ENCODE data around the gene SCAMP4.

SCAMP4 gene

DNA sequence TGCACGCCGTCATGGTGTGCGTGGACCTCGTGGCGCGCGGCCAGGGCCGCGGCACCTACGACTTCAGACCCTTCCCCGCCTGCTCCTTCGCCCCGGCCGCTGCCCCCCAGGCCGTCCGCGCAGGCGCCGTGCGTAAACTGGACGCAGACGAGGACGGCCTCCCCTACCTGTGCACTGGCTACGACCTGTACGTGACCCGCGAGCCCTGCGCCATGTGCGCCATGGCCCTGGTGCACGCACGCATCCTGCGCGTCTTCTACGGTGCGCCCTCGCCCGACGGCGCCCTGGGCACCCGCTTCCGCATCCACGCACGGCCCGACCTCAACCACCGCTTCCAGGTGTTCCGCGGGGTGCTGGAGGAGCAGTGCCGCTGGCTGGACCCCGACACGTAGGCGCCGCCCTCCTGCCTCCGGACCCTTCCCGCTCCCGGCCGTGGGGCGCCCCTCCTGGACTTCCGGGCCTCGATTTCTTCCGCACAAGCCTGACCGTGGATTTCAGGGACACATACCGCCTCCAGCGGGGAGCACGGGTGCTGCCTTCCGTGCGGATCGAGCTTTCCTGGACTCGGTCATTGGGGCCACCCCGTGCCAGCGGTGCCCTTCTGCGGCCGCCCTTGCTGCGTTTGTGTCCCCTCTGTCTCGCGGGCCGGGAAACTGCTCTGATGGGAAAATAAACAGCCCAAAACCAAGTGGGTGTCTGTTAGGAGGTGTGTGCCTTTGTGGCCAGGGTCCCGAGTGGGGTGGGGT lies 7.7 kb downstream of the SCAMP4 start:
- no peak for DNase-seq (ENCODE audit: low spot score)

DNA sequence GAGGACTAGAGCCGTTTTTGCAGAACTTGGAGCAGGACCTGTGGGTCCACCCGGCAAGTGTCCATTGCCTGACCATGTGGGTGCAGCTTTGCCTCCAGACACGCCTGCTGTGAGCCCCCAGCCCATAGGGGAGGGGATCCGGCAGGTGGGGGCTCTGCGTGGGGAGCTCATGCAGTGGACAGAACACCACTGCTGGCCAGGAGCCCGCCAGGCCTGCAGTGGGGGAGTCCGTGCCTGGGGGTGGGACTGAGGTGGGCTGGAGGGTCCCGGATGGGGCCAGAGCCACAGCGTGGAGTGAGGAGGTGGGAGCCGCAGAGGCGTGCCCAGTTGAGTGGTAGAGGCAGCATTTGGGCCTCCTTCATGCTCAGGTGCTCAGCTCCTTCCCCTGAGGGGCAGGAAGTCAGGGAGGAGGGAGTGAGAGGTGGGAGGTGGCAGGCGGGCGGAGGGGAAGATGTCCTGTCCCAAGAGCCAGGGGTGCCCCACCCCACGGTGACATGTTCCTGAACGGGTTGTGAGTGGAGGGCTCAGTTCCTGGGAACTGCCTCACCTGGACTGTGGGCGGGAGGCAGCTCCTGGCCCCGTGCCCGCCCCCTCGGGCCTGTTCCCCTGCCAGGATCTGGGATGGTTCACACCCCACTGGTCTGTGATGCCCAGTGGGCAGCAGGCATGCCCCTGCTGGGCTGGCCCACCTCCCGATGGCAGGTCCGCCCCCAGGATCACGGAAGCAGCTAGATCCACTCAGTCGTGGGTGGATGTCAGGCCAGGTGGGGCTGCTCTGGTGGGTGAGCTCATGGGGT lies 8.8 kb downstream of the SCAMP4 start:
- DNase-seq (ENCODE audit: low spot score) = no peak

DNA sequence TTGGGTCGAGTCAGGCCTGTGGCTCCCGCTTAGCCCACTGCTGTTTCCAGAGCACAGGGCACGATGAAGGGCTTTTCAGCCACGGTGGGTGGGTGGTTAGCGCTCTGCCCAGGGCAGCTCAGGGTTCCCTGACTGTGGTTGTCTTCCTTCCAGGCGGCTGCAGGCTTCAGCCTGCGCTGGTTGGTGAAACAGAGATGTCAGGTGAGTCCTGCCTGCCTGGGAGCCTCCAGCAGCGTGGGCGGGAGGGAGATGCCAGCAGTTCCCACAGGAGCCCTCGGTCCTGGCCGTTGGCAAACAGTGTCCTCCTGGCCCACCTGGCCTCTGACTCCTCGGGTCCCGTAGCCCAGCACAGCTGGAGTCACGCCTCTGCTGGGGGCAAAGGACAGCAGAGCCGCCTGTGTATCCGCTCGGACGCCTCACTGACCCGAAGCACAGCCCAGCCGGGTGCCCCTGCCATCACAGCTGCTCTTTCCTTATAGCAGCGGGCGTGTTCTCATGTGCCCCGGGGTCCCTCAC lies 9.7 kb downstream of the SCAMP4 start:
- DNase-seq (ENCODE audit: low spot score) = no peak

DNA sequence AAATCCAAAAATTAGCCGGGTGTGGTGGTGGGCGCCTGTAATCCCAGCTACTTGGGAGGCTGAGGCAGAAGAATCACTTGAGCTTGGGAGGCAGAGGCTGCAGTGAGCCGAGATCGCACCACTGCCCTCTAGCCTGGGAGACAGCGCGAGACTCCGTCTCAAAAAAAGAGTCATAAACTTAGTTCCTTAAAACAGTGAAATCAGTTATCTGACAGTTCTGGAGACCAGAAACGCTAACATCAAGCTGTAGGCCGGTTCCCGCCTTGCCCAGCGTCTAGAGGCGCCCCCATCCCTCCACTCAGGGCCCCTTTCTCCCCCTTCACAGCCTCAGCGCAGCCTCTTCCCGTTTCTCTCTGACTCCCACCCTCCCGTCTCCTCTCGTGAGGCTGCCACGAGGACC lies 11.9 kb downstream of the SCAMP4 start:
- no peak for DNase-seq (ENCODE audit: low spot score)

DNA sequence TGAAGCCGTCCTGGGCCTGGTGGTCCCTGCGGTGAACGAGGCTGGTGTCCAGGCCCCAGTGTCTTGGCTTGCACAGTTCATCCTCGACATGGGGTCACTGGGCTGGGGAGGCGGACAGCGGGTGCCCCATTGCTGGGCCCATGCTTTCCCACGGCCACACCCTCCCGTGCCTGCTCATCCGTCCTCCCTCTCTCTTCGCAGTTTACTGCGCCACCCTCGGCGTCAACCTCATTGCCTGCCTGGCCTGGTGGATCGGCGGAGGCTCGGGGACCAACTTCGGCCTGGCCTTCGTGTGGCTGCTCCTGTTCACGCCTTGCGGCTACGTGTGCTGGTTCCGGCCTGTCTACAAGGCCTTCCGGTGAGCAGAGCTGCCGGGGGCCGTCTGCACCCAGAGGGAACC lies 12.7 kb downstream of the SCAMP4 start:
- DNase-seq (ENCODE audit: low spot score) = no peak

DNA sequence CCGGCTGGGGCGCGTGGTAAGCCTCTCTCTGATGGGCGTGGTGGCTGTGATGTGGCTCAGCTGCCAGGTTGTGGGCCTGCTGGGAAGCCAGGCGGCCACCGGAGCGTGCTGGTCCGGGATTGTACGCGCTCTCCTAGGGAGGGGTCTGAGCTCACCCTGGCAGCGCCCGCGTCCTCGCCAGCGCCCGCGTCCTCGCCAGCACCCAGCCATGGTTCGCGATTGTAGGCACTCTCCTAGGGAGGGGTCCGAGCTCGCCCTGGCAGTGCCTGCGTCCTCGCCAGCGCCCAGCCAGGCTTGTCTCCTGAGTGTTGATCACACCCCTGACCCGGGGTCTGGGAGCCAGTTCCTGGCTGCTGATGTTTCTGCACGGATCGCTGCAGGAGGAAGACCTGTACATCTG lies 13.8 kb downstream of the SCAMP4 start:
- no peak for DNase-seq (ENCODE audit: low spot score)

DNA sequence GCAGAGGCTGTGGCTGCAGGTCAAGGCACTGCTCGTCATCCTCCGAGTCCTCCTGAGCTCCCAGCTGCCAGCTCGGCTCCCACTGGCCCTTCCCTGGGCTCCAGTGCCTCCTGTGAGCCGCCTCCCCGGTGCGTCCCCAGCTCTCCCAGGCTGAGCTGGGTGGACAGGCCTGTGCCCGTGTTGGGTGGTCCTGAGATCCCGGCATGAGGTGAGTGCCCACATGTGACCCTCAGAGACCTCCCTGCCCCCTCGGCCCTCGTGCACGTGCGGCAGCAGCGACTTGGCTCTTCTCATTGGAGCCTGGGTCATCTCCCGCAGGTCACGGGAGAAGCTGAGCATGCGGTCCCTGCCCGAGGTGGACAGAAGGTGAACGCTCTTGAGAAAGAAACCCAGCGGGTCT lies 15.4 kb downstream of the SCAMP4 start:
- no peak for DNase-seq (ENCODE audit: low spot score)

DNA sequence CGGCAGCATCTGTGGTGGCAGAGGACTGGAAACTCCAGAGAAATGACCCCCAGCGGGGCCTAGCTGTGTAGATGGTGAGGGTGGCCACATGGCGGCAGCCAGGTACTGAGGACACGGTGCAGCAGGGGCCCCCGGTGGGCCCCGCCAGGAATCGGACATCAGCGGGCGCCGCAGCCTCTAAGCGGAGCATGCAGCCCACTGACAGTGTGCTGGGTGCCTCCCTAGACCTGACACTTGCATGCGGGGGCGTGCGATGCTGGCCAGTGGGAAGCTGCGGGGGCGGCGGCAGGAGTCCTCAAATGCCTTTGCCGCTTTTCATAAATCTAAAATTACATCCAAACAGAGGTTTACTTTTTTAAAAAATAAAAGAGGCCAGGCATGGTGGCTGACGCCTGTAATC lies 16.1 kb downstream of the SCAMP4 start:
- no peak for DNase-seq (ENCODE audit: low spot score)

DNA sequence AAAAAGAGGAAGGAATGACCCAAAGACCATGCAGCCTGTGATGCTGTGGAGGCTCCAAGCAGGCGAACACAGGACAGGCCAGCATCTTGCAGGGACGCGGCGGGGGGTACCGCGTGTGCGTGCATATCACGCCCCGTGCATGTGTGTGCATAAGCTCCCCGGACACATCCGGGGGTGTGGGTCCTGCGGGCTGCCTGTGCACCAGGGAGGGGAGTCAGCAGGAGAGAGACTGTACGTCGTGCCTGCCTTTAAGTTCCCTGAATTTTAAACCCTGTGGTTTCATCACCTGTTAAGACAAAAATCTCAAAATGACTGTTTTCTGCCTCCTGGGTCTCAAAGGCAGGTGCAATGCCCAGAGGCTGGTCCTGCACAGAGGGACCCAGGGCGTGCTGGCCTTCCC lies 16.6 kb downstream of the SCAMP4 start:
- no peak for DNase-seq (ENCODE audit: low spot score)

DNA sequence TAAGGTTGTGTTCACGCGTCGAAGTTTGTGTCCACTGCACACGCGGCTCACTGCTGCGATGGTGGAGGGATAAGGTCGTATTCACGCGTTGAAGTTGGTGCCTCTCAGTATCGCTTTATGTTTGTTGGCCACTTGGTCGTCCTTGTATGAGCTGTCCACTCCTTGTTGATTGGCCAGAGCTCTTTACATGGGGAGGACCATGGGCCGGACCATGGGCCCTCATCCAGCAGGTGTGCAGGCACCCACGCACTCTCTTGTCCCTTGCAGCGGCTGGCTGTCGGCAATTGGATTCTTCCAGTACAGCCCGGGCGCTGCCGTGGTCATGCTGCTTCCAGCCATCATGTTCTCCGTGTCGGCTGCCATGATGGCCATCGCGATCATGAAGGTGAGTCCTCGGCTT lies 17.6 kb downstream of the SCAMP4 start:
- DNase-seq (ENCODE audit: low spot score) = no peak

DNA sequence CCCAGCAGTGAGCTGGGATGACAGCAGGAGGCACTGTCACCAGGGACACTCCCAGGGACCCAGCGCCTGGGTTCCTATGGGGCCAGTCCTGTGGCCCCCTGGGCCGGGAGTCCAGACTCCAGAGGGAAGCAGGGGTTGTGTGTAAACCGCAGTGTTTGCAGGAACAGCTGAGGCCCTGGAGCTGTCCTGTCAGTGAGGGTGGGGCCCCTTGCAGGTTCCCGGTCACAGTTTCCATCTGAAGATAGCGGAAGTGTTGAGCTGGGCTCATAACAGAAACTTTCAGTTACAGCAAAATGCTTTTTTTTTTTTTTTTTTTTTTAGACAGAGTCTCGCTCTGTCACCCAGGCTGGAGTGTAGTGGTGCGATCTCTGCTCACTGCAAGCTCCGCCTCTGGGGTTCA lies 18.1 kb downstream of the SCAMP4 start:
- no peak for DNase-seq (ENCODE audit: low spot score)

DNA sequence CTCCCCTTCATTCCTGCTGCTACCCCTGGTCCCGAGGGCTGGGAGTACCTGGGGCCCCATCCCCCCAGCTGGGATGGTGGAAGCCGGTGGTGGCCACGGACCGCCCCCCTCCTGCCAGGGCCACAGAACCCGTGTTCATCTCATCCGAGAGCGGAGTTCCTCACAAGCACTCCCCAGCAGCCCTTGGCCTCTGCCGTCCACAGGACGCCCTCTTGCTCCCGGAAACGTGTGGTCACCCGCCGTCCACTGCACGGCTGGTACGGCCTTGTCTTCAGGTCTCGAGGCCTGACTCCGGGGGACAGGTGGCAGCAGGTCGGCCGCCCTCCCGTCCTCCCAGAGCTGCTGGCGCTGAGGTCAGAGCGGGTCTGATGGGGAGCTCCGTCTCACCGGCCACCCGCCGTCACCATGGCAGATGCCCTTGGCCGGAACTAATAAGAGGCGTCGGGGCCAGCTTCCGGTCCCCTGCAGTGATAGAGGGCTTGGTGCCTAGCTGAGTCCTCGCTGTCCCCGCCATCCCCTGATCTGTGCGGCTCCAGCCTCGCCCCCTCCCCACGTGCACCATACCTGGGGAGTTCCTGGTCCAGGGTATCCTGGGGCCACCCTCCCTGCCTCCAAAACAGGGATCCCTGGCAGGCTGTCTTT lies 19.2 kb downstream of the SCAMP4 start:
- no peak for DNase-seq (ENCODE audit: low spot score)

DNA sequence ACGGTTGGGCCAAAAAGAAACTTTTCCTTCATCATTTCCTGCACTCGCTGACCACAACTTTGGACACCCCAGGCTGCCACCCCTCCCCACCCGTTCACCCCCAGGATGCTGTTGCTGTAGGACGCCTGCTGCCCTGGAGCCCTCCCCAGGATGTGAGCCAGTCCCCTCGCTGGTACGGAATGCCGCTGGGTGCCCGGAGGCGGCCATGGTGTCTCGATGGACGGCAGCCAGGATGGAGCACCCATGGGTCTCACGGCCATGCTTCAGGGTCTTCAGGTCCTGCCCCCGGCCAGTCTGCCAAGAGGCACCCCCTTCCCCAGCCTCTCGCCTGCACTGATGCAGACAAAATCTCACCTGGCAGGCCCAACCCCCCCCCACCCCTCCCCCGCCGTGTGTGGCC lies 20.3 kb downstream of the SCAMP4 start:
- DNase-seq (ENCODE audit: low spot score) = no peak

DNA sequence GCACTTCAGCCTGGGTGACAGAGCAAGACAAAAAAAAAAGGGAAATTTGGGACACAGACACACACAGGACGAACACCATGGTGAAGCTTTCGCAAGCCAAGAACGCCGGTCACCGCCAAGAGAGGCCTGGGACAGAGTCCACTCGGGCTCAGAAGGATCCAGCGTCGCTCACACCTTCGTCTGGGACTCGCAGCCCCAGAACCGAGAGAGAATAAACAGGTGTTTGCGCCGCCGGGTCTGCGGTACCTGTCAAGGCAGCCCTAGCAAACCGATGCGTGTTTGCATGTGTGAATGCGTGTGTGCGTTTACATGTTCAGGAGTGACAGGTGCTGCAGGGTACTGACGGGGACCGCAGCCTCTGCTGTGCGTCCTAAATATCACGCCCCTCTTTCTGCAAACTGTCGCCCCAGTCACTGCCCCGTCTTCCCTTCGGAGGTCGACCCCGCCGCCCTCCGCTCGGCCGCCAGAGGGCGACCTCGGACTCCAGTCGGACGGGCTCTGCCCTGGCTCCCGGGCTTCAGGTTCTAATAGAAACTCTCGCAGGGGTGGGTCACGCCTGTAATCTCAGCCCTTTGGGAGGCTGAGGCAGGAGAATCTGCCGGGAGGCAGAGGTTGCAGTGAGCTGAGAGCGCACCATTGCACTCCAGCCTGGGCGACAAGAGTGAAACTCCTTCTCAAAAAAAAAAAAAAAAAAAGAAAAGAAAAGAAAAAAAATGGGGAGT lies 24.0 kb downstream of the SCAMP4 start:
- peak; percentile 75 for DNase-seq (ENCODE audit: low spot score)

DNA sequence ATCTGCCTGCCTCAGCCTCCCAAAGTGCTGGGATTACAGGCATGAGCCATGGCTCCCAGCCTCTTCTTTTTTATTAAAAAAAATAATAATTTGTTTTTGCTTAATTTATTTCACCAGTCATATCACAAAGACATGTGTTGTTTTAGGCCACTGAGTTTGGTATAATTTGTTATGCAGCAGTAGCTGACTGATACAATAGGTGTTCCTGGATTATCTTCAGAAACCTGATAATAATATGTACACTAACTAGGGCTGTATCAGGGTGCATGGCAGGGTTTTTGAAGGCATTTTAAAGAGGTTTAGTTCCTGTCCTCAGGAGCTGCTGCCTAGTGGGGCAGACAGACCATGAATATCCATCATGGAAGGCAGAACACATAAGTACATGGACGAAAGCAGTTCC lies 26.2 kb downstream of the SCAMP4 start:
- no peak for DNase-seq (ENCODE audit: low spot score)

DNA sequence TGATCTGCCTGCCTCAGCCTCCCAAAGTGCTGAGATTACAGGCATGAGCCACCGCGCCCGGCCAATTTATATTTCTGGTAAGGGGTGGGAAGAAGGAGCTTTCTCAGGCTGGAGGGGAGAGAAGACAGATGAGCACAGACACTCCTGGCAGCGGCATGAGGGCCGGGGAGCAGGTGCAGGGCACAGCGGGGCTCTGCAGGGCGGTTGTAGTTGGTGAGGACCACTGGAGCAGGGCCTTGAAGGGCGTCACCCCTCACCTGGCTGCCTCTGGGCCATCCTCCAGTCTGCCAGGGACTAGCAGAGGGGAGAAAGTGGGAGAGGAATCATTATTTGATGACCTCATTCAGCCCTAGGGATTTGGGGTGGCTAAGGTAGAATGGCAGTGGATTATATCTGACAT lies 27.2 kb downstream of the SCAMP4 start:
- no peak for DNase-seq (ENCODE audit: low spot score)

DNA sequence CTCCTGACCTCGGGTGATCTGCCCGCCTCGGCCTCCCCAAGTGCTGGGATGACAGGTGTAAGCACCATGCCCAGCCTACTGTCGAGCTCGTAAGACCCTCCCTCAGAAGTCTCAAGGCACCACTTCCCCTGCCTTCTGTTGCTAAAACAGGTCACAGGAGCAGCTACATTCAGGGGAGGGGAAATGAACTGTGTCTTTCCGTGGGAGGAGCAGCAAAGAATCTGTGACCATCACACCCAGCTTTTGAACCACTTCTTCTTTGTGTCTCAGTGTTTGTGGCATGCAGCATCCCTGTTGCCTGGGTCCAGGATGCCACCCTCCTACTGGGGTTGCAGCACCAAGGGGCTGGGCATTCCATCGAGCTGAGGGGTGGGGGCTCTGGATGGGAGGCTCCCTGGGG lies 28.0 kb downstream of the SCAMP4 start:
- no peak for DNase-seq (ENCODE audit: low spot score)

DNA sequence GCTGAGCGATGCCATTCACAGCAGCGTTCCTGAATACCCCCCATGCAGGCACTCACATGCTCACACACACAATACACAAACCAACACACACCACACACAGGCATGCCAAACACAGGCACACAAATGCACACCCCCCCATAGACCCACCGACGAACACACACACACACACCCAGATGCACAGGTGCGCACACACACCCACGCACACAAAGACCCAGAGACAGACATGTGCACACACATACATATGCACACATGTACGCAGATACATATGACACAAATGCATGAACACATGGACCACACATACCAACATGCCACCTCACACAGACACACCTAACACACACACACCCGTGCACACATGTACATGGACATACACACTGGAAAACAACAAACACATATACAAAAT lies 28.7 kb downstream of the SCAMP4 start:
- no peak for DNase-seq (ENCODE audit: low spot score)

DNA sequence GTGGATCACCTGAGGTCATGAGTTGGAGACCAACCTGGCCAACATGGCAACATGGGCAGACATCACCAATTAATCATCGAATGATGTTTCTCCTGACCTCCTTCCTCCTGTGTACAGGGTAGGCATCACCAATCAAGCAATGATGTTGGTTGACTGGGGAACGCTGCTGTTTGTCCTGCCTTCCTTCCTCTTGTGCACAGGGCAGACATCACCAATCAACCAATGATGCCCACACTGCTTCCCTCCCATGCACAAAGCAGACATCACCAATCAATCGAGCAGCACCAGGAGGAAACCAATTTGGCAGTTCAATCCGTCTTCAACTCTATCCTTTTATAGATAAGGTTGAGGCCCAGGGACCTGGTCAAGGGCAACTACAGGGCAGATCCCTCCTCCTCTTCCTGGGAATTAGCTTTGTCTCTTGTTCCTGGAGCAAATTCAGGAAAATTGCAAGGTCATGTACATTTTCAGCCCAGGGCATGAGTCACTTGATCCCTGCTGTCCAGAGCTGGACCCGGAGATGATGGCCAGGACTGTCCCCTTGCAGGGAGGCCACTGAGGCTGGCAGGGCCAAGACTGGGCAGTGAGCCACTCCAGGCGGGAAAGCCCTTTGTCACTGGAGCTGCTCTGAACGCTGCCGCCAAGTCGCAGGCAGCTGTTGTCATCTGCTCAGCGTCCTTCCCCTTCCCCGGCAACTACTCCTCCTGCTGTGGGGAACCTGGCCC lies 30.4 kb downstream of the SCAMP4 start:
- DNase-seq (ENCODE audit: low spot score) = peak; percentile 49

DNA sequence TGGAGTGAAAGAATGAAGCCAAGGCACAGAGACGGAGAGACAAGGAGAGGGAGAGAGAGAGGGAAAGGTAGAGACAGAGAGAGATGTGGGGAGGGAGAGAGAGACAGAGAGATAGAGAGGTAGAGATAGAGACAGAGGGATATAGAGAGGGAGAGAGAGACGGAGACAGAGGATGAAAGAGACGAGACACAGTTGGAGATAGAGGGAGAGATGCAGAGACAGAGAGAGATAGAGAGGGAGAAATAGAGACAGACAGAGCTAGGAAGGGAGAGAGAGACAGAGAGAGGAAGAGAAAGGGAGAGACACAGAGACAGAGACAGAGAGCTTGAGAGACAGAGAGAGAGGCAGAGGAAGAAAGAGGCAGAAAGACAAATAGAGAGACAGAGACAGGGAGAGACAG lies 31.2 kb downstream of the SCAMP4 start:
- DNase-seq (ENCODE audit: low spot score) = no peak

DNA sequence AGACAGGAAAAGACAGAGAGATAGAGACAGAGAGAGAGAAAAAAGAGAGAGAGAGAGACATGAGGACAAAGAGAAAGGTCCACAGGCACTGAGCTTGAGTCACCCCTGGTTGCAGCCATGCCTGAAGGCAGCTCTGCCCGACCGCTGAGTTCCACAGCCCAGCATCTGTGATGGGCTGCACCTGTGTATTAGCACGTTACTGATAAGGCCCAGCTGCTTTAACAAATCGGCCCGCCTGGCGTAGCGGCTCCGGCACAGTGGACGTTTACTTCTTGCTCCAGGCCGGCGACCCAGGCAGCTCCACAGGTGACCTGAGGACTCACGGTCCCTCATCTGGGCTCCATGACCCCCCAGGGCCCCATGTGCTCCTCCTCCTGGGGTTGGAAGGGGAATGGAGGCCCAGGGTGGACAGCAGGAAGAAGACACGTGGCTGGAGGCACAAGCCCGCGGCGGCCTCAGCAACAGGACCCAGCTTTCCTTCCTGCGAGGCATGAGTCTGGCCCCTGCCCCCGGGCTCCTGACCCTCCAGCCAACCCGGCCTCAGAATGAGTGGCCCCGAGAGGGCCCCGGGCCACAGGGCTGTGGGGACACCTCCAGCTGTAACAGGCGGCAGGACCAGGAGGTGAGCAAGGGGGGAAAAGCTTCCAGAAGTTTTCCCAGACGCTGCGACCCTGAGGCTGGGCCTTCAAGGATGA lies 31.9 kb downstream of the SCAMP4 start:
- DNase-seq (ENCODE audit: low spot score) = no peak

Data from RKO (cell line).